Progenitor cell of endocrine pancreas (in vitro differentiated cells): Measurements from ENCODE around the gene EIF4E1B. TPM values are rescaled to one million over a fixed set of nuclear protein-coding genes. Genes with fewer than 3 reads are reported as not detected.

Experiments used
- DNase-seq: peaks from one replicate; pipeline ENCODE4 v3.0.0; 2021; ENCODE audit warnings: low spot score; ENCODE audit not compliant: unreplicated experiment
- H3K27ac Mint-ChIP-seq: 2 replicates; pipeline ENCODE4 v1.8.0; 2021; ENCODE audit warnings: mild to moderate bottlenecking, moderate library complexity, mixed read lengths
- H3K27me3 Mint-ChIP-seq: 2 replicates; pipeline ENCODE4 v1.8.0; 2021; ENCODE audit warnings: mixed read lengths
- H3K36me3 Mint-ChIP-seq: 2 replicates; pipeline ENCODE4 v1.8.0; 2022; ENCODE audit warnings: mixed read lengths; ENCODE audit not compliant: insufficient read depth
- H3K4me1 Mint-ChIP-seq: 2 replicates; pipeline ENCODE4 v1.8.0; 2021; ENCODE audit warnings: low read depth, mixed read lengths
- H3K4me3 Mint-ChIP-seq: 2 replicates; pipeline ENCODE4 v1.8.0; 2021; ENCODE audit warnings: low read depth, mild to moderate bottlenecking, moderate library complexity, mixed read lengths
- H3K9me3 Mint-ChIP-seq: 2 replicates; pipeline ENCODE4 v1.8.0; 2021; ENCODE audit warnings: low read depth, mixed read lengths
- total RNA-seq: library from RNA; stranded (reverse); gene quantifications from 2 replicates; pipeline ENCODE4 v1.2.1, GENCODE V29; 2021
- TF ChIP-seq, protein P1 (sequence below): fragments of 200-600 bp; sonication (generic); IDR thresholded peaks from one replicate; pipeline ENCODE4 v1.5.0; 2021; ENCODE audit warnings: antibody characterized with exemption, mild to moderate bottlenecking; ENCODE audit not compliant: unreplicated experiment

Gene EIF4E1B
- total RNA-seq, 1 donor from 2014 or later = not detected

DNA sequence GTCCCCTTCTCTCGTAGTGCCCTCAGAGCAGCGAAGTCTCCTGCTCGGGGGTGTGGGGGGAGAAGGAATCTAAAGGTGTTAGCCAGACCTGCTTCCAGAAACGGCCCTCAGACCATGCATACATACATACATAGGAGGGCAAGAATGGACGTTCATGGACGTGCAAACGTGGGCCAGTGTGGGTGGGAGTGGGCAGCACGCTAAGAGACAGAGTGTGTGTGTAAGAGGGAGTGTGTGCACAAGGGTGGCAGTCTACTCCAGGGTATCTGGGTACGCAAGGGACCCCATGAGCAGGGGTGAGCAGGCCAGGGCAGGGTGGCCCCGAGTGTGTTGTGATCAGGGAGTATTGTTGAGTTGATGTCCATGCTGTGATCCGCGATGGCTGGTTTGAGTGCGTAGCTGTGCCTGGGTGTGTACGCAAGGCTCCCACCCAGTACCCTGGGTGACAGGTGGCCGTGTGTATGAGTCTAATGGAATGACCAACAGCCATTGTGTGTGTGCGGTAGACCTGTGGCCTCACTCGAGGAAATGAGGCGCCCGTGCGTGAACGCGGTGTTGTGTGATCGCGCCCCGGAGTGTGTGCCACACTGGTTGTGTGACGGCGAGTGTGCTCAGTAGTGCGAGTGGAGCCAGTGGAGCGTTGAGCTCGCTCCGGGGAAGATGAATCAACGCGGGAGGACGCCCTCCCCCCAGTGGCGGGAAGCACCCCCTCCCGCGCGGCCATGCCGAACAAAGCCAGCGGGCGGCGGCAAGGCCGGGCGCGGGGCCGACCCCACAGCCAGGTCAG is 21.3 kb upstream of the EIF4E1B start:
- Mint-ChIP-seq H3K36me3 (no peaks in the 10 kb centered on the region), H3K4me3 (peak overlapping the region; percentile 88), H3K4me1 (peaks cover 6% of the 10 kb centered on the region), H3K27ac (peak overlapping the region; percentile 92), H3K9me3 (no peaks in the 10 kb centered on the region), H3K27me3 (peaks cover 39% of the 10 kb centered on the region)
- DNase-seq = no peak
- TF ChIP-seq, protein P1, sequence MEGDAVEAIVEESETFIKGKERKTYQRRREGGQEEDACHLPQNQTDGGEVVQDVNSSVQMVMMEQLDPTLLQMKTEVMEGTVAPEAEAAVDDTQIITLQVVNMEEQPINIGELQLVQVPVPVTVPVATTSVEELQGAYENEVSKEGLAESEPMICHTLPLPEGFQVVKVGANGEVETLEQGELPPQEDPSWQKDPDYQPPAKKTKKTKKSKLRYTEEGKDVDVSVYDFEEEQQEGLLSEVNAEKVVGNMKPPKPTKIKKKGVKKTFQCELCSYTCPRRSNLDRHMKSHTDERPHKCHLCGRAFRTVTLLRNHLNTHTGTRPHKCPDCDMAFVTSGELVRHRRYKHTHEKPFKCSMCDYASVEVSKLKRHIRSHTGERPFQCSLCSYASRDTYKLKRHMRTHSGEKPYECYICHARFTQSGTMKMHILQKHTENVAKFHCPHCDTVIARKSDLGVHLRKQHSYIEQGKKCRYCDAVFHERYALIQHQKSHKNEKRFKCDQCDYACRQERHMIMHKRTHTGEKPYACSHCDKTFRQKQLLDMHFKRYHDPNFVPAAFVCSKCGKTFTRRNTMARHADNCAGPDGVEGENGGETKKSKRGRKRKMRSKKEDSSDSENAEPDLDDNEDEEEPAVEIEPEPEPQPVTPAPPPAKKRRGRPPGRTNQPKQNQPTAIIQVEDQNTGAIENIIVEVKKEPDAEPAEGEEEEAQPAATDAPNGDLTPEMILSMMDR = no peak

DNA sequence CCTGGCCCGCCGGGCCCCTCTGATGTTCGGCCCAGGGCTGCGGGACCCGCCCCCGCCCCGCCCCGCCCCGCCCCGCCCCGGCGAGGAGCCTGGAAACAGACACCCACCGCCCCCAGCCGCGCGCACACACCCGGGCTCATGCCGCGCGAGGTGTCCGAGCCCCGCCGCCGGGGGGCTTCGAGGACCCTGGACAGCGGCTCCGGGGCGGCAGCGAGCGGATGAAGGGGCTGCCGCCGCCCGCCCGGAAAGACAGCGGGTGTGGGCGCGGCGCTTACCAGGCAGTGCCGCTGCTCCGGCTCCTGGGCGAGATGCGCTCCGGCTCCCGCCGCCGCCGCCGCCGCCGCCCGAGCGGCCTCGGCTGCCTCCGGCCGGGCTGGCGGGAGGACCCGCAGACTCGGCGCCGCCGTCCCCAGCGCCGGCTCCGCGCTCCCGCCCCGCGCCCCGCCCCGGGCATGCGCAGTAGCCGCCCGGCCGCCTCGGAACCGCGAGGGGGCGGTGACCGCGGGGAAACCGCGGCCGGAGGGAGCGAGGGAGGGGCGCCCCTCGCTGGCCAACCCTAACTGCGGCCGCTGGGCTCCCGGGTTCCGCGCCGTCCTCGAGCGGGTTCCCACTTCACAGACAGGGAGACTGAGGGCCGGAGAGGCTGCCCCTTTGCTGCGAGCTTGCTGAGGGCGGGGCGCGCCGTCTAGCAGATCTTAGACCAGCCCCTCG is 20.6 kb upstream of the EIF4E1B start, which contains the start of gene GPRIN1:
TSS of gene GPRIN1 (minus strand) at position 433 of the 711 bp plus-strand sequence. CDS start 10,322 bp downstream, outside the sequence.
- no peaks in the 10 kb centered on the region for H3K9me3 Mint-ChIP-seq
- no peaks in the 10 kb centered on the region for H3K36me3 Mint-ChIP-seq
- TF ChIP-seq, protein P1 = peak; percentile 29
- peak within 1 kb of the TSS; percentile 92 for H3K27ac Mint-ChIP-seq
- H3K27me3 Mint-ChIP-seq = peaks cover 44% of the 10 kb centered on the region
- H3K4me1 Mint-ChIP-seq = peaks cover 6% of the 10 kb centered on the region
- H3K4me3 Mint-ChIP-seq = peak within 1 kb of the TSS; percentile 88
- peak; percentile 64 for DNase-seq

DNA sequence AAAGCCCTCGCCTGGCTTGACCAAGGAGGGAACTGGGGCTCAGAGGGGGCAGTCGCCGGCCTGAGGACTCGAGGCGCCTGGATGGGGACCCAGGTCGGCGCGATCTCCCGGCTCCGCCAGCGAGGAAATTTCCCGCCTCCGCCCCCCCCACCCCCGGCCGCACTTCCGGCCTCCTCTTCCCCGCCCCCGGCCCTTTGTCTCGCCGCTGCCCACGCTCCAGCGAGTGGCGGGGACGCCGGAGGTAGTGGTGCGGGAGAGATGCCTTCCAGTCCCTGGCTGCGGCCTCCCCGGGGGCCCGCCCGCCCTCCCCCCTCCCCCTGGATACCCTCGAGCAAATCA is 20.1 kb upstream of the EIF4E1B start:
- H3K27ac Mint-ChIP-seq = no peak overlapping the region
- H3K36me3 Mint-ChIP-seq = no peaks in the 10 kb centered on the region
- no peaks in the 10 kb centered on the region for H3K9me3 Mint-ChIP-seq
- peaks cover 47% of the 10 kb centered on the region for H3K27me3 Mint-ChIP-seq
- DNase-seq = no peak
- TF ChIP-seq, protein P1 = no peak
- peak overlapping the region; percentile 68 for H3K4me3 Mint-ChIP-seq
- peaks cover 6% of the 10 kb centered on the region for H3K4me1 Mint-ChIP-seq

DNA sequence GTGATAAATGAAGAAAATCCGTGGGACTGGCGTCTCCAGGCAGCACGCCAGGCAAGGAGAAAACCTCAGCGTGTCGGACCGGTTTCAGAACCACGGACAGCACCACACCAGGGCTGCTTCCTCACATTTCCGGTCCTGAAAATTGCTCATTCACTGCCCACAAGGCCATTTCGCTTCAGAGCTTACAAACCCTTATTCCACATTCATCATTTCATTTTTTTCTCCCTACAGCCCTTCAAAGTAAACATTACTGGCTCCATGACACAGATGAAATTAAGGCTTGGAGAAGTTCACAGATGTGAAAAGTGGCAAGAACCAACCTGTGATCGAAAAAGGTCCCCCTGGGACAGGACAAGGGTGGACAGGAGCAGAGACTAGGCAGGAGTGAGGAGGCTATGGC is 19.0 kb upstream of the EIF4E1B start:
- peaks cover 58% of the 10 kb centered on the region for H3K27me3 Mint-ChIP-seq
- no peak overlapping the region for H3K4me3 Mint-ChIP-seq
- peaks cover 6% of the 10 kb centered on the region for H3K4me1 Mint-ChIP-seq
- no peak overlapping the region for H3K27ac Mint-ChIP-seq
- H3K36me3 Mint-ChIP-seq = no peaks in the 10 kb centered on the region
- H3K9me3 Mint-ChIP-seq = no peaks in the 10 kb centered on the region
- DNase-seq = peak; percentile 78
- TF ChIP-seq, protein P1 = no peak

- Mint-ChIP-seq H3K27me3 (peaks cover 63% of the 10 kb centered on the region), H3K36me3 (no peaks in the 10 kb centered on the region), H3K27ac (no peak overlapping the region), H3K4me1 (peaks cover 6% of the 10 kb centered on the region), H3K9me3 (no peaks in the 10 kb centered on the region), H3K4me3 (no peak overlapping the region)
- TF ChIP-seq, protein P1 = no peak
- DNase-seq = no peak
These were observed 18.5 kb upstream of the EIF4E1B start for GRCh38 chr5:176612008-176612407.
